Activated T-helper 1 cell treated with anti-CD3 and anti-CD28 coated beads, Interleukin-12 subunit alpha, Interleukin-12 subunit beta, Interleukin-2, Interleukin-4 antibody, amounts not matched to agents 30 ng/mL and 10 ng/mL and 1 ng/mL, durations not matched to agents 14 hours and 24 hours and 36 hours (primary cell): ENCODE results near the gene SLC25A47. TPM values are rescaled to one million over a fixed set of nuclear protein-coding genes. Genes with fewer than 3 reads are reported as not detected.

Source experiments
- DNase-seq: peaks from one replicate; pipeline ENCODE4 v3.0.0; 2021; ENCODE audit warnings: low spot score
- H3K27ac Mint-ChIP-seq: one replicate; pipeline ENCODE4 v1.8.0; 2021; ENCODE audit warnings: mild to moderate bottlenecking, mixed read lengths
- H3K27me3 Mint-ChIP-seq: one replicate; pipeline ENCODE4 v1.8.0; 2022; ENCODE audit warnings: mild to moderate bottlenecking, moderate library complexity, mixed read lengths; ENCODE audit not compliant: insufficient read depth
- H3K36me3 Mint-ChIP-seq: one replicate; pipeline ENCODE4 v1.8.0; 2021; ENCODE audit warnings: low read depth, mixed read lengths
- H3K4me1 Mint-ChIP-seq: one replicate; pipeline ENCODE4 v1.8.0; 2021; ENCODE audit warnings: low read depth, mixed read lengths
- H3K4me3 Mint-ChIP-seq: one replicate; pipeline ENCODE4 v1.8.0; 2021; ENCODE audit warnings: mild to moderate bottlenecking, moderate library complexity, mixed read lengths
- H3K9me3 Mint-ChIP-seq: one replicate; pipeline ENCODE4 v1.8.0; 2021; ENCODE audit warnings: mixed read lengths
- intact Hi-C: fragments of 100-400 bp; cut with micrococcal nuclease; formaldehyde crosslinking; loops from one replicate; pipeline ENCODE4 v1.15.1; 2024
- total RNA-seq: library from RNA; stranded (reverse); gene quantifications from 2 replicates; pipeline ENCODE4 v1.2.3, GENCODE V29; 2022

Gene SLC25A47
- total RNA-seq, 1 donor from 2014 or later, result not detected

- intact Hi-C loops, result no loop called here
- peaks cover 70% of the 10 kb centered on the region for H3K36me3 Mint-ChIP-seq
- H3K27ac Mint-ChIP-seq, result peak overlapping the region; percentile 38
- H3K4me3 Mint-ChIP-seq, result no peak overlapping the region
- no peaks in the 10 kb centered on the region for H3K27me3 Mint-ChIP-seq
- peaks cover 55% of the 10 kb centered on the region for H3K4me1 Mint-ChIP-seq
- no peak for DNase-seq
- no peaks in the 10 kb centered on the region for H3K9me3 Mint-ChIP-seq
Measured at GRCh38 chr14:100359881-100360280, 36.7 kb downstream of the SLC25A47 start.

GRCh38 chr14:100361626-100362025 is 38.5 kb downstream of the SLC25A47 start:
- Mint-ChIP-seq H3K36me3 (peaks cover 75% of the 10 kb centered on the region), H3K27me3 (no peaks in the 10 kb centered on the region), H3K4me1 (peaks cover 60% of the 10 kb centered on the region), H3K9me3 (no peaks in the 10 kb centered on the region), H3K27ac (no peak overlapping the region), H3K4me3 (no peak overlapping the region)
- no peak for DNase-seq
- intact Hi-C loops, result no loop called here

- no peak for DNase-seq
- Mint-ChIP-seq H3K4me1 (peaks cover 60% of the 10 kb centered on the region), H3K4me3 (no peak overlapping the region), H3K27me3 (no peaks in the 10 kb centered on the region), H3K9me3 (no peaks in the 10 kb centered on the region), H3K36me3 (peaks cover 75% of the 10 kb centered on the region), H3K27ac (no peak overlapping the region)
- intact Hi-C loops, result no loop called here
Measured at GRCh38 chr14:100362311-100362927, 39.3 kb downstream of the SLC25A47 start.

GRCh38 chr14:100363053-100363452 is 39.9 kb downstream of the SLC25A47 start:
- no peak for DNase-seq
- Mint-ChIP-seq H3K27ac (no peak overlapping the region), H3K36me3 (peaks cover 75% of the 10 kb centered on the region), H3K4me1 (peaks cover 65% of the 10 kb centered on the region), H3K9me3 (no peaks in the 10 kb centered on the region), H3K27me3 (no peaks in the 10 kb centered on the region), H3K4me3 (no peak overlapping the region)
- intact Hi-C loops, result no loop called here

GRCh38 chr14:100364403-100364802 is 41.3 kb downstream of the SLC25A47 start:
- no peaks in the 10 kb centered on the region for H3K9me3 Mint-ChIP-seq
- no peak for DNase-seq
- intact Hi-C loops, result no loop called here
- no peak overlapping the region for H3K27ac Mint-ChIP-seq
- no peaks in the 10 kb centered on the region for H3K27me3 Mint-ChIP-seq
- peaks cover 74% of the 10 kb centered on the region for H3K36me3 Mint-ChIP-seq
- H3K4me3 Mint-ChIP-seq, result no peak overlapping the region
- H3K4me1 Mint-ChIP-seq, result peaks cover 61% of the 10 kb centered on the region

- H3K36me3 Mint-ChIP-seq, result peaks cover 70% of the 10 kb centered on the region
- no peaks in the 10 kb centered on the region for H3K27me3 Mint-ChIP-seq
- intact Hi-C loops, result no loop called here
- peaks cover 59% of the 10 kb centered on the region for H3K4me1 Mint-ChIP-seq
- H3K9me3 Mint-ChIP-seq, result no peaks in the 10 kb centered on the region
- no peak overlapping the region for H3K27ac Mint-ChIP-seq
- H3K4me3 Mint-ChIP-seq, result no peak overlapping the region
- no peak for DNase-seq
Measured at GRCh38 chr14:100365741-100366140, 42.6 kb downstream of the SLC25A47 start.

GRCh38 chr14:100369019-100369418 is 45.9 kb downstream of the SLC25A47 start:
- Mint-ChIP-seq H3K27me3 (no peaks in the 10 kb centered on the region), H3K27ac (peak overlapping the region; percentile 76), H3K4me3 (no peak overlapping the region), H3K9me3 (no peaks in the 10 kb centered on the region), H3K36me3 (peaks cover 67% of the 10 kb centered on the region), H3K4me1 (peaks cover 67% of the 10 kb centered on the region)
- intact Hi-C loops, result no loop called here
- DNase-seq, result no peak

- intact Hi-C loops, result loop anchor here (10.0 kb wide), 2 partner anchors 685 to 1445 kb away; partner anchors contain the start of gene CYP46A1
- H3K27ac Mint-ChIP-seq, result peak overlapping the region; percentile 77
- no peaks in the 10 kb centered on the region for H3K27me3 Mint-ChIP-seq
- peaks cover 77% of the 10 kb centered on the region for H3K4me1 Mint-ChIP-seq
- no peak overlapping the region for H3K4me3 Mint-ChIP-seq
- no peaks in the 10 kb centered on the region for H3K9me3 Mint-ChIP-seq
- DNase-seq, result no peak
- peaks cover 70% of the 10 kb centered on the region for H3K36me3 Mint-ChIP-seq
Measured at GRCh38 chr14:100370003-100370402, 46.9 kb downstream of the SLC25A47 start.

GRCh38 chr14:100371773-100372172 is 48.6 kb downstream of the SLC25A47 start:
- Mint-ChIP-seq H3K36me3 (peaks cover 60% of the 10 kb centered on the region), H3K27ac (peak overlapping the region; percentile 79), H3K9me3 (no peaks in the 10 kb centered on the region), H3K27me3 (no peaks in the 10 kb centered on the region), H3K4me3 (peak overlapping the region; percentile 67), H3K4me1 (peaks cover 72% of the 10 kb centered on the region)
- intact Hi-C loops, result loop anchor here (10.0 kb wide), 2 partner anchors 687 to 1443 kb away; partner anchors contain the start of gene CYP46A1
- no peak for DNase-seq

GRCh38 chr14:100372357-100373048 is 49.4 kb downstream of the SLC25A47 start:
- DNase-seq, result no peak
- Mint-ChIP-seq H3K4me3 (peak overlapping the region; percentile 97), H3K9me3 (no peaks in the 10 kb centered on the region), H3K27me3 (no peaks in the 10 kb centered on the region), H3K27ac (peak overlapping the region; percentile 67), H3K4me1 (peaks cover 73% of the 10 kb centered on the region), H3K36me3 (peaks cover 55% of the 10 kb centered on the region)
- intact Hi-C loops, result loop anchor here (10.0 kb wide), 2 partner anchors 688 to 1442 kb away; partner anchors contain the start of gene CYP46A1

GRCh38 chr14:100374270-100374669 is 51.1 kb downstream of the SLC25A47 start:
- Mint-ChIP-seq H3K4me1 (peaks cover 63% of the 10 kb centered on the region), H3K9me3 (no peaks in the 10 kb centered on the region), H3K27me3 (peaks cover 2% of the 10 kb centered on the region), H3K4me3 (peak overlapping the region; percentile 97), H3K27ac (peak overlapping the region; percentile 96), H3K36me3 (peaks cover 41% of the 10 kb centered on the region)
- DNase-seq, result no peak
- intact Hi-C loops, result loop anchor here (2.0 to 10.0 kb wide), 4 partner anchors 17 to 1441 kb away; partner anchors contain the start of gene CYP46A1

GRCh38 chr14:100374876-100375265 is 51.7 kb downstream of the SLC25A47 start:
- no peak for DNase-seq
- Mint-ChIP-seq H3K36me3 (peaks cover 37% of the 10 kb centered on the region), H3K27ac (peak overlapping the region; percentile 96), H3K4me1 (peaks cover 59% of the 10 kb centered on the region), H3K9me3 (no peaks in the 10 kb centered on the region), H3K4me3 (peak overlapping the region; percentile 97), H3K27me3 (peaks cover 2% of the 10 kb centered on the region)
- intact Hi-C loops, result loop anchor here (1.0 to 10.0 kb wide), 6 partner anchors 18 to 1440 kb away; partner anchors contain the start of gene CYP46A1
